ENCODE results near the gene CDH23.

The CDH23 gene

GRCh38 chr10:71367271-71367670 lies 29.4 kb upstream of the CDH23 start:
- Histone ChIP-seq H3K4me1 (ENCODE audit: control insufficient read depth in 5 of 5, insufficient read depth in 5 of 5, low read length in 5 of 5) (peaks cover 0 to 42% (median 10%) of the 10 kb centered on the region in 5 donors), H3K27me3 (ENCODE audit: control insufficient read depth in 5 of 5, insufficient read depth in 4 of 5, low read length in 5 of 5) (peaks cover 0 to 4% (median 0%) of the 10 kb centered on the region in 5 donors), H3K4me3 (ENCODE audit: low read depth in 1 of 5, low read length in 5 of 5) (no peak overlapping the region), H3K36me3 (ENCODE audit: control insufficient read depth in 5 of 5, insufficient read depth in 5 of 5, low read length in 5 of 5) (peaks cover 0 to 14% (median 8%) of the 10 kb centered on the region in 5 donors), H3K9ac (ENCODE audit: low read length in 5 of 5) (no peak overlapping the region), H3K27ac (ENCODE audit: low read depth, low read length) (no peak overlapping the region), H3K9me3 (ENCODE audit: control insufficient read depth in 5 of 5, low read length in 5 of 5) (no peaks in the 10 kb centered on the region)

GRCh38 chr10:71368176-71368575 lies 28.5 kb upstream of the CDH23 start:
- peaks cover 0 to 5% (median 0%) of the 10 kb centered on the region in 5 donors for H3K36me3 ChIP-seq (ENCODE audit: control insufficient read depth in 5 of 5, insufficient read depth in 5 of 5, low read length in 5 of 5)
- H3K4me3 ChIP-seq (ENCODE audit: low read depth in 1 of 5, low read length in 5 of 5), result no peak overlapping the region
- H3K4me1 ChIP-seq (ENCODE audit: control insufficient read depth in 5 of 5, insufficient read depth in 5 of 5, low read length in 5 of 5), result peaks cover 0 to 51% (median 15%) of the 10 kb centered on the region in 5 donors
- H3K27ac ChIP-seq (ENCODE audit: low read depth, low read length), result no peak overlapping the region
- H3K27me3 ChIP-seq (ENCODE audit: control insufficient read depth in 5 of 5, insufficient read depth in 4 of 5, low read length in 5 of 5), result peaks cover 0 to 4% (median 0%) of the 10 kb centered on the region in 5 donors
- no peak overlapping the region for H3K9ac ChIP-seq (ENCODE audit: low read length in 5 of 5)
- no peaks in the 10 kb centered on the region for H3K9me3 ChIP-seq (ENCODE audit: control insufficient read depth in 5 of 5, low read length in 5 of 5)

- peaks cover 0 to 9% (median 0%) of the 10 kb centered on the region in 5 donors for H3K27me3 ChIP-seq (ENCODE audit: control insufficient read depth in 5 of 5, insufficient read depth in 4 of 5, low read length in 5 of 5)
- H3K27ac ChIP-seq (ENCODE audit: low read depth, low read length), result no peak overlapping the region
- no peak overlapping the region for H3K9ac ChIP-seq (ENCODE audit: low read length in 5 of 5)
- no peaks in the 10 kb centered on the region for H3K9me3 ChIP-seq (ENCODE audit: control insufficient read depth in 5 of 5, low read length in 5 of 5)
- peaks cover 0 to 5% (median 0%) of the 10 kb centered on the region in 5 donors for H3K36me3 ChIP-seq (ENCODE audit: control insufficient read depth in 5 of 5, insufficient read depth in 5 of 5, low read length in 5 of 5)
- no peak overlapping the region for H3K4me3 ChIP-seq (ENCODE audit: low read depth in 1 of 5, low read length in 5 of 5)
- peaks cover 3 to 56% (median 15%) of the 10 kb centered on the region in 5 donors for H3K4me1 ChIP-seq (ENCODE audit: control insufficient read depth in 5 of 5, insufficient read depth in 5 of 5, low read length in 5 of 5)
These were observed 28.1 kb upstream of the CDH23 start for GRCh38 chr10:71368643-71369042.

- Histone ChIP-seq H3K9ac (ENCODE audit: low read length in 5 of 5) (no peak overlapping the region), H3K4me1 (ENCODE audit: control insufficient read depth in 5 of 5, insufficient read depth in 5 of 5, low read length in 5 of 5) (peaks cover 3 to 61% (median 15%) of the 10 kb centered on the region in 5 donors), H3K27me3 (ENCODE audit: control insufficient read depth in 5 of 5, insufficient read depth in 4 of 5, low read length in 5 of 5) (peaks cover 0 to 10% (median 0%) of the 10 kb centered on the region in 5 donors), H3K36me3 (ENCODE audit: control insufficient read depth in 5 of 5, insufficient read depth in 5 of 5, low read length in 5 of 5) (peaks cover 0 to 1% (median 0%) of the 10 kb centered on the region in 5 donors), H3K27ac (ENCODE audit: low read depth, low read length) (no peak overlapping the region), H3K4me3 (ENCODE audit: low read depth in 1 of 5, low read length in 5 of 5) (no peak overlapping the region), H3K9me3 (ENCODE audit: control insufficient read depth in 5 of 5, low read length in 5 of 5) (no peaks in the 10 kb centered on the region)
These were observed 27.1 kb upstream of the CDH23 start for GRCh38 chr10:71369602-71370001.

GRCh38 chr10:71370031-71370430 lies 26.7 kb upstream of the CDH23 start:
- Histone ChIP-seq H3K9me3 (ENCODE audit: control insufficient read depth in 5 of 5, low read length in 5 of 5) (no peaks in the 10 kb centered on the region), H3K27me3 (ENCODE audit: control insufficient read depth in 5 of 5, insufficient read depth in 4 of 5, low read length in 5 of 5) (peaks cover 0 to 10% (median 0%) of the 10 kb centered on the region in 5 donors)

GRCh38 chr10:71371750-71372166 lies 25.0 kb upstream of the CDH23 start:
- H3K4me1 ChIP-seq (ENCODE audit: control insufficient read depth in 5 of 5, insufficient read depth in 5 of 5, low read length in 5 of 5), result peaks cover 4 to 69% (median 18%) of the 10 kb centered on the region in 5 donors
- H3K27ac ChIP-seq (ENCODE audit: low read depth, low read length), result no peak overlapping the region
- H3K27me3 ChIP-seq (ENCODE audit: control insufficient read depth in 5 of 5, insufficient read depth in 4 of 5, low read length in 5 of 5), result peaks cover 0 to 10% (median 0%) of the 10 kb centered on the region in 5 donors
- no peak overlapping the region for H3K4me3 ChIP-seq (ENCODE audit: low read depth in 1 of 5, low read length in 5 of 5)
- H3K36me3 ChIP-seq (ENCODE audit: control insufficient read depth in 5 of 5, insufficient read depth in 5 of 5, low read length in 5 of 5), result no peaks in the 10 kb centered on the region
- H3K9me3 ChIP-seq (ENCODE audit: control insufficient read depth in 5 of 5, low read length in 5 of 5), result no peaks in the 10 kb centered on the region
- H3K9ac ChIP-seq (ENCODE audit: low read length in 5 of 5), result no peak overlapping the region

More at GRCh38 chr10:71370031-71370430, 26.7 kb upstream of the CDH23 start:
- no peak overlapping the region for H3K4me3 ChIP-seq (ENCODE audit: low read depth in 1 of 5, low read length in 5 of 5)
- peaks cover 3 to 61% (median 15%) of the 10 kb centered on the region in 5 donors for H3K4me1 ChIP-seq (ENCODE audit: control insufficient read depth in 5 of 5, insufficient read depth in 5 of 5, low read length in 5 of 5)
- no peaks in the 10 kb centered on the region for H3K36me3 ChIP-seq (ENCODE audit: control insufficient read depth in 5 of 5, insufficient read depth in 5 of 5, low read length in 5 of 5)
- no peak overlapping the region for H3K9ac ChIP-seq (ENCODE audit: low read length in 5 of 5)
- H3K27ac ChIP-seq (ENCODE audit: low read depth, low read length), result no peak overlapping the region

GRCh38 chr10:71372882-71373495 lies 23.7 kb upstream of the CDH23 start:
- Histone ChIP-seq H3K4me1 (ENCODE audit: control insufficient read depth in 5 of 5, insufficient read depth in 5 of 5, low read length in 5 of 5) (peaks cover 4 to 68% (median 21%) of the 10 kb centered on the region in 5 donors), H3K36me3 (ENCODE audit: control insufficient read depth in 5 of 5, insufficient read depth in 5 of 5, low read length in 5 of 5) (no peaks in the 10 kb centered on the region), H3K9ac (ENCODE audit: low read length in 5 of 5) (no peak overlapping the region), H3K27ac (ENCODE audit: low read depth, low read length) (no peak overlapping the region), H3K27me3 (ENCODE audit: control insufficient read depth in 5 of 5, insufficient read depth in 4 of 5, low read length in 5 of 5) (peaks cover 0 to 10% (median 0%) of the 10 kb centered on the region in 5 donors), H3K9me3 (ENCODE audit: control insufficient read depth in 5 of 5, low read length in 5 of 5) (no peaks in the 10 kb centered on the region), H3K4me3 (ENCODE audit: low read depth in 1 of 5, low read length in 5 of 5) (no peak overlapping the region)

- Histone ChIP-seq H3K4me3 (ENCODE audit: low read depth in 1 of 5, low read length in 5 of 5) (no peak overlapping the region), H3K9me3 (ENCODE audit: control insufficient read depth in 5 of 5, low read length in 5 of 5) (no peaks in the 10 kb centered on the region), H3K4me1 (ENCODE audit: control insufficient read depth in 5 of 5, insufficient read depth in 5 of 5, low read length in 5 of 5) (peaks cover 4 to 63% (median 23%) of the 10 kb centered on the region in 5 donors), H3K9ac (ENCODE audit: low read length in 5 of 5) (no peak overlapping the region), H3K27ac (ENCODE audit: low read depth, low read length) (no peak overlapping the region), H3K36me3 (ENCODE audit: control insufficient read depth in 5 of 5, insufficient read depth in 5 of 5, low read length in 5 of 5) (no peaks in the 10 kb centered on the region), H3K27me3 (ENCODE audit: control insufficient read depth in 5 of 5, insufficient read depth in 4 of 5, low read length in 5 of 5) (peaks cover 0 to 10% (median 0%) of the 10 kb centered on the region in 5 donors)
These were observed 22.1 kb upstream of the CDH23 start for GRCh38 chr10:71374481-71375233.

- Histone ChIP-seq H3K9ac (ENCODE audit: low read length in 5 of 5) (no peak overlapping the region), H3K4me1 (ENCODE audit: control insufficient read depth in 5 of 5, insufficient read depth in 5 of 5, low read length in 5 of 5) (peaks cover 4 to 58% (median 23%) of the 10 kb centered on the region in 5 donors), H3K27me3 (ENCODE audit: control insufficient read depth in 5 of 5, insufficient read depth in 4 of 5, low read length in 5 of 5) (peaks cover 0 to 10% (median 0%) of the 10 kb centered on the region in 5 donors), H3K36me3 (ENCODE audit: control insufficient read depth in 5 of 5, insufficient read depth in 5 of 5, low read length in 5 of 5) (no peaks in the 10 kb centered on the region), H3K9me3 (ENCODE audit: control insufficient read depth in 5 of 5, low read length in 5 of 5) (no peaks in the 10 kb centered on the region), H3K4me3 (ENCODE audit: low read depth in 1 of 5, low read length in 5 of 5) (no peak overlapping the region), H3K27ac (ENCODE audit: low read depth, low read length) (no peak overlapping the region)
These were observed 20.8 kb upstream of the CDH23 start for GRCh38 chr10:71375952-71376351.

Measured in subcutaneous abdominal adipose tissue (tissue), 5 donors.